A673 (cell line): Measurements from ENCODE around the gene PBOV1. TPM values are rescaled to one million over a fixed set of nuclear protein-coding genes. Genes with fewer than 3 reads are reported as not detected.

ENCODE experiments used
- BruUV-seq: library from RNA; stranded (reverse); fragments of 400-500 nt; replicated peaks from 2 replicates; lab custom pipeline; 2021; lab: Mats Ljungman, UMichigan
- CTCF ChIA-PET: fragments of 300-600 bp; sonication (Branson Sonifier 250); formaldehyde crosslinking; loops from one replicate; lab custom pipeline; 2022; ENCODE audit warnings: antibody characterized with exemption; lab: Charles Lee
- POLR2A ChIA-PET: fragments of 300-600 bp; sonication (Branson Sonifier 250); formaldehyde crosslinking; loops from one replicate; lab custom pipeline; 2022; ENCODE audit warnings: antibody characterized with exemption; ENCODE audit not compliant: low non-redundant PET; lab: Charles Lee
- DNase-seq: peaks from one replicate; pipeline ENCODE4 v3.0.0-alpha.2; 2015; ENCODE audit warnings: low spot score
- H3K27ac ChIP-seq: fragments of 200-600 bp; sonication (generic); 2 replicates; pipeline ENCODE4 v1.5.1; 2016; ENCODE audit warnings: mixed run types, low read depth, mild to moderate bottlenecking, mixed read lengths, antibody characterized with exemption, low read length; ENCODE audit not compliant: poor library complexity, severe bottlenecking
- H3K27me3 ChIP-seq: fragments of 200-600 bp; sonication (generic); replicated peaks from 2 replicates; pipeline ENCODE4 v1.6.1; 2017; ENCODE audit warnings: mixed run types, low read depth, mild to moderate bottlenecking, mixed read lengths, antibody characterized with exemption, low read length; ENCODE audit not compliant: insufficient read depth, poor library complexity
- H3K36me3 ChIP-seq: fragments of 200-600 bp; sonication (generic); 2 replicates; pipeline ENCODE4 v1.6.1; 2016; ENCODE audit warnings: mixed run types, mild to moderate bottlenecking, mixed read lengths, antibody characterized with exemption, low read length; ENCODE audit not compliant: insufficient read depth, poor library complexity, severe bottlenecking
- H3K4me1 ChIP-seq: fragments of 200-600 bp; sonication (generic); 2 replicates; pipeline ENCODE4 v1.6.1; 2017; ENCODE audit warnings: mixed run types, mild to moderate bottlenecking, mixed read lengths, antibody characterized with exemption, low read length; ENCODE audit not compliant: insufficient read depth, poor library complexity, severe bottlenecking
- H3K4me3 ChIP-seq: fragments of 200-600 bp; sonication (generic); 2 replicates; pipeline ENCODE4 v1.5.1; 2016; ENCODE audit warnings: low read depth, mixed run types, mild to moderate bottlenecking, mixed read lengths, low read length; ENCODE audit not compliant: poor library complexity, severe bottlenecking
- H3K9me3 ChIP-seq: fragments of 200-600 bp; sonication (generic); 2 replicates; pipeline ENCODE4 v1.6.1; 2016; ENCODE audit warnings: mixed run types, low read depth, mild to moderate bottlenecking, mixed read lengths, antibody characterized with exemption, low read length; ENCODE audit not compliant: poor library complexity, severe bottlenecking
- CTCF ChIP-seq: fragments of 300-800, 200-600 bp; sonication (generic); conservative IDR thresholded peaks from 2 replicates; pipeline ENCODE4 v1.5.1; 2017; ENCODE audit warnings: low read depth, mild to moderate bottlenecking, antibody characterized with exemption, low read length, moderate library complexity, mixed read lengths
- EZH2 ChIP-seq: fragments of 200-600 bp; sonication (generic); IDR thresholded peaks from 2 replicates; pipeline ENCODE4 v1.6.1; 2017; ENCODE audit warnings: borderline replicate concordance, low read depth, mild to moderate bottlenecking, mixed read lengths, antibody characterized with exemption, low read length; ENCODE audit not compliant: poor library complexity, severe bottlenecking
- intact Hi-C: fragments of 100-400 bp; cut with micrococcal nuclease; formaldehyde crosslinking; loops from one replicate; pipeline ENCODE4 v1.10.0; 2022; ENCODE audit not compliant: unreplicated experiment
- total RNA-seq: library from RNA; stranded (reverse); gene quantifications from 2 replicates; pipeline ENCODE4 v1.2.3, GENCODE V29; 2021

Gene PBOV1
- total RNA-seq, 1 experiment from 2014 or later: not detected

GRCh38 chr6:138253731-138254130, 35.4 kb upstream of the PBOV1 start:
- TF ChIP-seq EZH2 (no peak), CTCF (no peak)
- intact Hi-C loops: no loop called here
- H3K27me3 ChIP-seq: no peaks in the 10 kb centered on the region
- ChIA-PET POLR2A (interaction anchor here (0.6 kb wide), 1 partner anchor 1230 kb away, joined by 4 read pairs; no protein-coding TSS in a partner anchor), CTCF (no interaction called here)
- H3K27ac ChIP-seq: no peak overlapping the region
- H3K9me3 ChIP-seq: no peaks in the 10 kb centered on the region
- DNase-seq: no peak
- BruUV-seq: no TSS peak
- H3K36me3 ChIP-seq: no peaks in the 10 kb centered on the region
- H3K4me3 ChIP-seq: no peak overlapping the region
- H3K4me1 ChIP-seq: no peaks in the 10 kb centered on the region

- no peaks in the 10 kb centered on the region for H3K36me3 ChIP-seq
- CTCF ChIA-PET: no interaction called here
- H3K4me1 ChIP-seq: no peaks in the 10 kb centered on the region
- H3K27me3 ChIP-seq: no peaks in the 10 kb centered on the region
- POLR2A ChIA-PET: interaction anchor here (0.6 kb wide), 1 partner anchor 48 kb away, joined by 20 read pairs; no protein-coding TSS in a partner anchor
- no peak overlapping the region for H3K4me3 ChIP-seq
- H3K9me3 ChIP-seq: no peaks in the 10 kb centered on the region
- DNase-seq: no peak
- TF ChIP-seq CTCF (no peak), EZH2 (no peak)
- intact Hi-C loops: no loop called here
- no peak overlapping the region for H3K27ac ChIP-seq
- no TSS peak for BruUV-seq
Measured at GRCh38 chr6:138250513-138251247, 32.4 kb upstream of the PBOV1 start.

- POLR2A ChIA-PET: no interaction called here
- no peak for DNase-seq
- no peaks in the 10 kb centered on the region for H3K27me3 ChIP-seq
- H3K4me3 ChIP-seq: no peak overlapping the region
- no TSS peak for BruUV-seq
- no peak for TF ChIP-seq EZH2
- no peak for TF ChIP-seq CTCF
- H3K36me3 ChIP-seq: no peaks in the 10 kb centered on the region
- H3K4me1 ChIP-seq: no peaks in the 10 kb centered on the region
- intact Hi-C loops: no loop called here
- H3K9me3 ChIP-seq: no peaks in the 10 kb centered on the region
- CTCF ChIA-PET: no interaction called here
- H3K27ac ChIP-seq: no peak overlapping the region
Measured at GRCh38 chr6:138250053-138250452, 31.8 kb upstream of the PBOV1 start.
